DND-41 (cell line): ENCODE data around the gene CEACAM21.

Source experiments
- ATAC-seq: fragments of 200-7000 bp; cut with Tn5 transposase; 3 replicates; pipeline ENCODE4 v1.9.1; 2021; ENCODE audit warnings: low read depth; ENCODE audit not compliant: insufficient read depth
- DNase-seq: peaks from one replicate; pipeline ENCODE4 v3.0.0-alpha.2; 2020
- H2AFZ ChIP-seq: 2 replicates; pipeline ENCODE4 v1.6.0; 2012; ENCODE audit warnings: low read depth, low read length
- H3K27ac ChIP-seq: 2 replicates; pipeline ENCODE4 v1.5.1; 2012; ENCODE audit warnings: low read length, inconsistent platforms
- H3K27me3 ChIP-seq: fragments of 200-600 bp; sonication (generic); 2 replicates; pipeline ENCODE4 v1.6.0; 2012; ENCODE audit warnings: low read length, mild to moderate bottlenecking, inconsistent platforms; ENCODE audit not compliant: insufficient read depth, poor library complexity
- H3K36me3 ChIP-seq: 2 replicates; pipeline ENCODE4 v1.5.1; 2012; ENCODE audit warnings: low read length, inconsistent platforms; ENCODE audit not compliant: insufficient read depth
- H3K4me1 ChIP-seq: 2 replicates; pipeline ENCODE4 v1.5.1; 2012; ENCODE audit warnings: mild to moderate bottlenecking, low read length; ENCODE audit not compliant: insufficient read depth
- H3K4me2 ChIP-seq: 2 replicates; pipeline ENCODE4 v1.6.0; 2012; ENCODE audit warnings: mild to moderate bottlenecking, moderate library complexity, low read length, inconsistent platforms; ENCODE audit not compliant: insufficient read depth
- H3K4me3 ChIP-seq, 2 experiments: fragments of 200-600 bp in 1 of 2; shearing (Covaris generic) in 1 of 2; 2 replicates each; pipeline ENCODE4 v1.5.1; 2012 to 2016; ENCODE audit warnings: inconsistent platforms in 2 of 2, low read length in 2 of 2, mild to moderate bottlenecking in 2 of 2, low read depth in 1 of 2, moderate library complexity in 1 of 2
- H3K79me2 ChIP-seq: 2 replicates; pipeline ENCODE4 v1.6.0; 2012; ENCODE audit warnings: low read length, inconsistent platforms; ENCODE audit not compliant: insufficient read depth
- H3K9ac ChIP-seq: 2 replicates; pipeline ENCODE4 v1.6.0; 2012; ENCODE audit warnings: low read depth, mild to moderate bottlenecking, inconsistent platforms, low read length, moderate library complexity
- H3K9me3 ChIP-seq: 2 replicates; pipeline ENCODE4 v1.5.1; 2012; ENCODE audit warnings: low read length, moderate library complexity, mild to moderate bottlenecking, inconsistent platforms; ENCODE audit not compliant: insufficient read depth, severe bottlenecking
- H4K20me1 ChIP-seq: 2 replicates; pipeline ENCODE4 v1.6.0; 2012; ENCODE audit warnings: low read length; ENCODE audit not compliant: insufficient read depth
- CTCF ChIP-seq: IDR thresholded peaks from 2 replicates; pipeline ENCODE4 v1.5.1; 2012; ENCODE audit warnings: borderline replicate concordance, low read length, moderate library complexity, mild to moderate bottlenecking; ENCODE audit not compliant: poor library complexity, severe bottlenecking; ENCODE audit errors: extremely low read depth
- EZH2 ChIP-seq: IDR thresholded peaks from 3 replicates; pipeline ENCODE4 v1.6.1; 2012; ENCODE audit warnings: borderline replicate concordance, low read depth, mild to moderate bottlenecking, moderate library complexity, low read length, inconsistent platforms; ENCODE audit not compliant: severe bottlenecking

Gene CEACAM21

GRCh38 chr19:41565379-41565720 is 10.6 kb upstream of the CEACAM21 start:
- Histone ChIP-seq H3K4me3 (no peak overlapping the region), H3K4me1 (no peaks in the 10 kb centered on the region), H3K27me3 (peaks cover 3% of the 10 kb centered on the region), H3K36me3 (no peaks in the 10 kb centered on the region), H3K9me3 (no peaks in the 10 kb centered on the region), H3K9ac (no peak overlapping the region), H2AFZ (no peak overlapping the region), H3K79me2 (no peaks in the 10 kb centered on the region), H4K20me1 (no peaks in the 10 kb centered on the region), H3K4me2 (no peak overlapping the region), H3K27ac (no peak overlapping the region)
- no peak for TF ChIP-seq EZH2
- TF ChIP-seq CTCF = no peak
- no peak for ATAC-seq
- DNase-seq = no peak

GRCh38 chr19:41566001-41566400 is 10.0 kb upstream of the CEACAM21 start:
- Histone ChIP-seq H3K4me1 (no peaks in the 10 kb centered on the region), H3K36me3 (no peaks in the 10 kb centered on the region), H3K4me2 (no peak overlapping the region), H3K9ac (no peak overlapping the region), H3K79me2 (no peaks in the 10 kb centered on the region), H3K27me3 (peaks cover 3% of the 10 kb centered on the region), H4K20me1 (no peaks in the 10 kb centered on the region), H2AFZ (no peak overlapping the region), H3K9me3 (no peaks in the 10 kb centered on the region), H3K4me3 (no peak overlapping the region), H3K27ac (no peak overlapping the region)
- no peak for DNase-seq
- ATAC-seq = no peak
- no peak for TF ChIP-seq EZH2
- TF ChIP-seq CTCF = no peak

- Histone ChIP-seq H3K27me3 (peaks cover 9% of the 10 kb centered on the region), H2AFZ (no peak overlapping the region), H3K36me3 (no peaks in the 10 kb centered on the region), H3K4me3 (no peak overlapping the region), H3K4me2 (no peak overlapping the region), H3K79me2 (no peaks in the 10 kb centered on the region), H4K20me1 (no peaks in the 10 kb centered on the region), H3K4me1 (no peaks in the 10 kb centered on the region), H3K9ac (no peak overlapping the region), H3K9me3 (no peaks in the 10 kb centered on the region), H3K27ac (no peak overlapping the region)
- no peak for ATAC-seq
- no peak for DNase-seq
- no peak for TF ChIP-seq CTCF
- no peak for TF ChIP-seq EZH2
Observed at GRCh38 chr19:41569481-41570150, 6.3 kb upstream of the CEACAM21 start.

GRCh38 chr19:41570179-41570578 is 5.8 kb upstream of the CEACAM21 start:
- H3K9me3 ChIP-seq = no peaks in the 10 kb centered on the region
- no peak overlapping the region for H3K27ac ChIP-seq
- no peak overlapping the region for H3K4me3 ChIP-seq
- H3K9ac ChIP-seq = no peak overlapping the region
- no peak overlapping the region for H3K4me2 ChIP-seq
- no peak for TF ChIP-seq CTCF
- no peak for TF ChIP-seq EZH2
- DNase-seq = no peak
- H3K36me3 ChIP-seq = no peaks in the 10 kb centered on the region
- ATAC-seq = no peak
- H2AFZ ChIP-seq = no peak overlapping the region
- H3K27me3 ChIP-seq = peaks cover 9% of the 10 kb centered on the region
- H3K4me1 ChIP-seq = no peaks in the 10 kb centered on the region
- no peaks in the 10 kb centered on the region for H4K20me1 ChIP-seq
- no peaks in the 10 kb centered on the region for H3K79me2 ChIP-seq
